ENCODE results near the gene PRR5L.

Gene PRR5L

GRCh38 chr11:36326524-36327419, 30.7 kb downstream of the PRR5L start:
- no peak for DNase-seq (ENCODE audit: low read depth)

DNA sequence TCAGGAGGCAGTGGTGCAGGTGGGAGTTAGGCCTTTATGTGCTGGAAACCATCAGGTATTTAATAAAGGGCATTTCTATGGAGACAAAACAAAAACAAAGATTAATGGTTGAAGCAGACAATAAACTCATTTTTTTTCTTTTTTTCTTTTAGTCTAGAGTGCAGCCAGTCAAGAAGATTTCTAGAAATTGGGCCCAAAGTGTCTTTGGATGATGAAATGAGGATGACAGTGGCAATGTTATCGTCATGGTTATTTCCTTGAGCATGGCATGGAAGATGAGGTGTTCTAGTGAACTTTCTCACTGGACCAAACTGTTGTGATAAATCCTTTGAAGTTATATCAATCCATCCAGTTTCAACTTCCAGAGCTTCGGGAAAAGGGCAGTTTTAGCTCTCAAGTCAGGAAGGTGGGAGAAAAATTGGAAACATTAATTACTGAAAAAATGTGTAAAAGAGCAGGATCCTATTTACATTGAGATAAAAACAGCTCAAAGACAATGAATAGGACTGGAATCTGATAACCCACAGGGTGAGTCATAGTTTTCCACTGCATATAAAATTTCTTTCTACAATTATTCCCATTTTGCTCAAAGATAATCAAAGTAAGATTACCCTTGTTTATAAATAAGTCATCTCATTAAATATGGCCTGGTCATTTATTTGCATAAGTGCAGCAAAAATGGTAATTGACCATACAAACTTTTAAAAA, 33.0 kb downstream of the PRR5L start:
- no peak for DNase-seq (ENCODE audit: low read depth)

- no peak for DNase-seq (ENCODE audit: low read depth)
These were observed 34.3 kb downstream of the PRR5L start for GRCh38 chr11:36330411-36330810.

GRCh38 chr11:36333468-36333867, 37.4 kb downstream of the PRR5L start:
- DNase-seq (ENCODE audit: low read depth) = no peak

DNA sequence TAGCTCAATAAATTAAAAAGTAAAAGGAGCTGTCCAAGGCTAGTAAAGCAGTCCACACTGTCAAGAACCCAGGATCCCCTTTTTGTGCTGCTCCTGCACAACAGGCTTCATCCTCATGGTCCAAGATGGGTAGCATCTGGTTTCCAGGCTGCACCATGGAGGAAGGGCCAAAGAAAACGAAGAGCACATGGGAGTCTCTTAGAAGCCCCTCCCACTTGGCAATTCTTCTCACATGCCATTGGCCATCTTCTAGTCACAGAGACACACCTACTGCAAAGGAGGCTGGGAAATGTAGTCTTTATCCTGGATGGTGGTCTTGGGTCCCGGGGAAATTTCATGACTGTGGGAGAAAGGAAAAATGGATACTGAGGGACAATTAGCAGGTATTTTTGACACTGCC, 37.8 kb downstream of the PRR5L start:
- DNase-seq (ENCODE audit: low read depth) = no peak

- no peak for DNase-seq (ENCODE audit: low read depth)
These were observed 43.8 kb downstream of the PRR5L start for GRCh38 chr11:36339888-36340287.

DNA sequence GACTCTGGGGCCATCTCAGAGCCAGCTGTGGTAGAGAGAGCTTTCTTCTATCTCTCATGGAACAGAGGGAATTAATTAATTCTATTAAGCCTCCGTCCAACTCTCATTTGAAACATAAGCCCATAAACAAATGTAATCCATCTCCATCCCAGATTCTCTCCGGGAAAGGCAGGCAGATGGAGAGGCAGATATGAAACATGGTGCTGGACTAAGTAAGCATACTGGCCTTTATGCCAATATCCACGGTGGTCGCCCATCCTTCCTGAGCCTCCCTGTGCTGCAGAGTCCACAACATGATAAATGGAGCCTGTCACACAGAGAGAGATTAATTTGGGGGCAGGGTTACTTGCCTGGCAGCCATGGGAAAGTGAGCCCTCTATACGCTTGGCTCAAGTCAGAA, 44.8 kb downstream of the PRR5L start:
- no peak for DNase-seq (ENCODE audit: low read depth)

DNA sequence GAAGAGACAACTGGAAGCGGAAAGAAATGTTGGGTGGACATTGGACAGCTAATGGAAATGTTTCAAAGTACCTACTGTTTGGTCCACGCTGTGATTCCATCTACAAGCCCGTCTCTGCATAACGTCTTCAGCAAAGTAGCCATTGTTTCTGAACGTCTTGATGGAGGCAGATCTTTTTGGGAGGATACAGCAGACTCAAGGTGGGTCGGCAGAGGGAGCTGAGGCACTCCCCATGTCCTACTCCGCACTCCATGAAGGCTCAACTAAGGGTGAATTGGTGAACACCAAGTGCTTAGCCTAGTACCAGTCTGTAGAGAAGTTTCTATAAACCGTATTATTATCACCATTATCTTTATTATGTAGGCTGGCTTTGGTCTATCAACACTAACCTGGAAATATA, 45.8 kb downstream of the PRR5L start:
- no peak for DNase-seq (ENCODE audit: low read depth)

DNA sequence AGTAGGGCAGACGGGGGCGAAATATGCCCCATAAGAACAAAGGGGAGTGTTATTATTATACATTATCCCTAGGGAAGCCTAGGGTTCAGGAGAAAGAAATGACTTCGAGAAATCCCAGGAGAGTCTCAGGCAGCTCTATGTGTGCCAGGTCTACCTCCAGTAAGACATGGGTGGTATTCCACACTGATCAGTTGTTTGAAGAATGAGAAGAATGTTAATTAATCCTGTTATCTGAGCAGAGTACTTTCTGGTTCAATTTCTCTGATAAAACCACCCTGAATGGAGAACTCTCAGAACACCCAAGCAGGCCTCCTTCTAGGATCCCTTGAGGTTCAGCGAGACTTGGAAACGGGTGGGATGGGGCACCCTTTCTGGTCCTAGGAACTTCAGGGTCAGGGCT, 46.2 kb downstream of the PRR5L start:
- no peak for DNase-seq (ENCODE audit: low read depth)

DNA sequence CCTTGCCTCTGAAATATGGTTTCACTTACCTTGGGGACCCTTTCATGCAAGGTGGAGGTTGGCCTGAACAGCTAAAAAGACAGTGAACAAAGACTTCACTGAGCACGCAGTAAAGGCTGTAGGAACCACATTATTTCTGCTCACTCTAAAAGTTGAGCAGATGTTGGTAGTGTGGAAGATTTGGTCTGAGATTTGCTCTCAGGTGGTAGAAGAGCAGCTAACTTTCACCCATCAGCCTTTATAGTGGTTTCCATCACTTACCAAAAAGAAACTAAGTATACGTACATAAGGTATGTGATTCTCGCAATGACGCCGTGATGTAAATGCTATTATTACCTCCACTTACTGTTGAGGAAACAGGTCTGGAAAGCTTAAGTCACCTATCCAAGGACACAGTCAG, 47.3 kb downstream of the PRR5L start:
- DNase-seq (ENCODE audit: low read depth) = no peak

DNA sequence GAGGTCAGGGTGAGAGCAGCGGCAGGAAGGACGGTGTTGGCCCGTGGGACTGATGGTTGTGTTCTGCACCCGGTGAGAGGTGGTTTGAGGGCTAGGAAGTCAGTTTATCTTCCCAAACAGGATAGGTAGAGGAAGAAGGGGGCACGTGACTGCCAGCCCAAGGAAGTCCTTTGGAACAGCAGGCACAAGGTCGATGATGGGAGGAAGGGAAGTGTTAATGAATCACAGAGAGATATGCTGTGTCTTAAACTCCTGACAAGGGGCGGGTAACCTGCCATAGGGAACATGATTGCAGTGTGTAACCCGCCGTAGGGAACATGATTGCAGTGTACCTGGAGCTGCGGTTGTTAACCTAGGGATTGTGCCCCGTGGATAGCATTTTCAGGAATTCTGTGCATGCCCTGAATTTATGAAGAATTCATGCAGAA, 49.0 kb downstream of the PRR5L start:
- DNase-seq (ENCODE audit: low read depth) = no peak

- no peak for DNase-seq (ENCODE audit: low read depth)
These were observed 49.5 kb downstream of the PRR5L start for GRCh38 chr11:36345535-36346141.

- no peak for DNase-seq (ENCODE audit: low read depth)
These were observed 50.7 kb downstream of the PRR5L start for GRCh38 chr11:36346562-36347383.

DNA sequence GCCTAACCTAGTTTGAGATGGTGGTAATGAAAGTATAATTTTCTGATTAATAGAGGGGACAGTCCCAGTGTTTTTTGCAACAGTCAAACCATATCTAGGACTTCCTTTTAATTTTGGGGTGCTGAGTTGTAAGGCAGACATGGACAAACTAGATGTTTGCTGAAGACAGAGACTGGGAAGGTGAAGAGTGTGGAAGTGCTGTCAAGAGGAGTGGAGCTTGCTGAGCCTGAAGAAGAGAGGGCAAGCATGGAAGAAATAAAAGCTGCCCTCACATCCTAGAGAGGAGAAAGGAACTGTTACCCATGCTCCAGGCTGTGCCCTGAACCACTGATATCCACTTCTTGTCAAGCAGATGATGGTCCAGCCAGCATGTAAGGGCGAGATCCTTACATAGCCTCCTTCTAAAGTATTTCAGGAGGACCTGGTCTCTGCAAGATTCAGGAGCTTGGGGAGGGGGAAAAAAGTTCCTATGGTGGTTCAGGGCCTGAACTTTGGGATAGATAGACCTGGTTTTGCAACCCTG, 51.4 kb downstream of the PRR5L start:
- DNase-seq (ENCODE audit: low read depth) = no peak

DNA sequence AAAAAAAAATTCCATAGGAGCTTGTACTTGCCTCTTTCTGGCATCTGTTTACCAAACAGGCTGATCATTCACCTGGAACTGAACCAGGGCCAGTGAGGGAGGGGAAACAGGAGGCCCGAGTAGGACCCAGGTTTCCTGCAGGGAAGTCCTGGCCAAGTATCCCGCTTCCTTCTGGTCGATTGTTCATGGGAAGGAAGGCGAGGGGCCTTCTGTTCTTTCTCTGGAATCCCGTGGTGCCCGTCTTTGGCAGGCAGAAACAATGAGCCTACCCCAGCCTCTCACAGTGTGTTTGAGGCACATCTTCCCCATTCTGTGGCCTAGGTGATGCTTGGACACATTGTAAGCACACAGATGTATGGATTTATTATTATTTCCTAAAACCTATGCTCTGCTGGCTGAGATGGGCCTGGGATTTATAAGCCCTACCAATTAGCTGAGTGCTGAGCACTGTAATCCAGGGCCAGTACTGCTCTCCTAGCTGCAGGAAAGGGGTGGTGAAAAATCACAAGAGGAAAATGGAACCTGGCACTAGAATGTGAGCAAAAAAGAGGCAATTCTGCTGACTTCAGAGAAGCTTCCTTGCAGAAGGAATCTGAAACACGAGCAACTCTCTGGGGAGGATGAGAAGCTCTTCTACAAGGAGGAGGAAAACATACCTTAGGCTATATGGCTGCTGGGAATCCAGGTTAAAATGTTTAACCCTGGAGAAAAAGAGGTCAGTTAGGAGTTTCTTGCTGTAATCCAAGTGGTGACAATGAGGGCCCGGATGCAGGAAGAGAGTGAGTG, 53.5 kb downstream of the PRR5L start:
- no peak for DNase-seq (ENCODE audit: low read depth)

DNA sequence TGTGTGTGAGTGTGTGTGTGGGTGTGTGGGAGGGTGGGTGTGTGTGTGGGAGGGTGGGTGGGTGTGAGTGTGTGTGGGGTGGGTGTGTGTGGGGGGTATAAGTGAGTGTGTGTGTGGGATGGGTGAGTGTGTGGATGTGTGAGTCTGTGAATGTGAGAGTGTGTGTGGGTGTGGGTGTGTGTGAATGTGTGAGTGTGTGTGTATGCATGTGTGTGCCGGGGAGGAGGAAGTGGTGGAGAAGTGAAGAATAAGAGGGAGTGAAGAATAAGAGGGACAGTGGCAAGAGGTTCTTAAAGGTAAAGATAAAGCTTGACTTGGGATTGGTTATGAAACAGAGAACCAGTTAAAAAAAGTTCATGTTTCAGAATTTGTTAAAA, 54.0 kb downstream of the PRR5L start:
- no peak for DNase-seq (ENCODE audit: low read depth)

DNA sequence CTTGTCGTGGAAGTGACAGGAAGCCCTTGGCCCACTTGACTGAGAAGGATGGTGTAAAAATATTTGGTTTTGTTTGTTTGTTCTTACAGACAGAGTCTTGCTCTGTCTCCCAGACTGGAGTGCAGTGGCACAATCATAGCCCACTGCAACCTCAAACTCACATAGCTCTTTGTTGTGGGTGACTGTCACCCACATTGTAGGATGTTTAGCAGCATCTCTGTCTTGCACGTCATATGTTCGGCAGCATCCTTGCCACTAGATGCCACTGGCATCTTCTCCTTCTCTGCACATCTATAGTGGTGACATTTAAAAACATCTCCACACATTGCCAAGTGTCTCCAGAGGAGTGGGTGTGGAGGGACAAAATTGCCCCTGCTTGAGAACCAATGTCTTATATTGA, 56.8 kb downstream of the PRR5L start:
- DNase-seq (ENCODE audit: low read depth) = no peak

GRCh38 chr11:36354221-36355003, 58.3 kb downstream of the PRR5L start:
- DNase-seq (ENCODE audit: low read depth) = no peak

- DNase-seq (ENCODE audit: low read depth) = no peak
These were observed 60.1 kb downstream of the PRR5L start for GRCh38 chr11:36356201-36356600.

GRCh38 chr11:36357831-36358230, 61.7 kb downstream of the PRR5L start:
- DNase-seq (ENCODE audit: low read depth) = no peak

All from HS-5 (cell line).